Measurements from ENCODE around the gene LGR5.

GRCh38 chr12:71521125-71521524 is 81.5 kb downstream of the LGR5 start:
- TF ChIP-seq CHD7 (IDR thresholded peaks at IDR 0.05; ENCODE audit: insufficient replicate concordance, low read length), result no peak
- TF ChIP-seq POLR2A (IDR thresholded peaks at IDR 0.05; ENCODE audit: control extremely low read depth in 1 of 2, low read depth in 2 of 2, low read length in 2 of 2), result no peak
- TF ChIP-seq ATF3 (IDR thresholded peaks at IDR 0.05; ENCODE audit: insufficient read depth, low read depth, low read length), result no peak
- TF ChIP-seq KDM5A (IDR thresholded peaks at IDR 0.05; ENCODE audit: low read length), result no peak
- no peak for TF ChIP-seq EZH2 (IDR thresholded peaks at IDR 0.05; ENCODE audit: low read depth, low read length, severe bottlenecking)
- no peak for TF ChIP-seq RXRA (IDR thresholded peaks at IDR 0.05; ENCODE audit: insufficient read depth, low read depth, low read length)
- TF ChIP-seq CTCF (IDR thresholded peaks at IDR 0.05; ENCODE audit: control extremely low read depth in 1 of 3, insufficient read depth in 1 of 3, low read depth in 1 of 3, low read length in 3 of 3), result no peak
- TF ChIP-seq EP300 (IDR thresholded peaks at IDR 0.05; ENCODE audit: borderline replicate concordance in 1 of 2, low read depth in 2 of 2, low read length in 2 of 2), result no peak
- no peak for TF ChIP-seq HDAC6 (IDR thresholded peaks at IDR 0.05; ENCODE audit: low read depth, low read length)
